Hepatocyte (in vitro differentiated cells): ENCODE results near the gene PTAR1.

Source experiments
- EZH2phosphoT487 ChIP-seq: fragments of 200-600 bp; sonication (generic); IDR thresholded peaks from one replicate; pipeline ENCODE4 v1.6.1; 2018; ENCODE audit warnings: antibody characterized with exemption, mild to moderate bottlenecking, low read depth, moderate library complexity; ENCODE audit not compliant: unreplicated experiment, severe bottlenecking
- TF ChIP-seq, protein P1 (sequence below): fragments of 200-600 bp; sonication (generic); IDR thresholded peaks from 2 replicates; pipeline ENCODE4 v1.5.1; 2016; ENCODE audit warnings: antibody characterized with exemption, mild to moderate bottlenecking; ENCODE audit not compliant: poor library complexity

DNA sequence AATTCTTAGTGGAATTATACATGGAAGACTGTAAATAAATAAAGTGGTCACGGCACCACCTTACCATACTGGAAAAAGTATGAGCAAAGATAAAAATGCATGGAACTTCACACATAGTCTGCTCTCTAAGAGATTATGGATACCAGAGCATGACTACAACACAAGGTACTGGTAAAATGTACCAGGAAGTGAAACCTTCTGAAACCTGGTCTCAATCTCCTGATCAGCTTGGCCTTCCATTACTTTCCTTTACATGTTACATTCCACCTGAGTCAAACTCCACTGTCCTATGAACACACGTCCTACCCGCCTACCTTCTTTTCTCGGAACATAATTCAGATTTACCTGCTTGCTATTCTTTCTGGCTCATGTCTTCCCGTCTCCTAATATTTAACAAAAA lies 15.9 kb downstream of the PTAR1 start:
- no peak for TF ChIP-seq EZH2phosphoT487
- TF ChIP-seq, protein P1, sequence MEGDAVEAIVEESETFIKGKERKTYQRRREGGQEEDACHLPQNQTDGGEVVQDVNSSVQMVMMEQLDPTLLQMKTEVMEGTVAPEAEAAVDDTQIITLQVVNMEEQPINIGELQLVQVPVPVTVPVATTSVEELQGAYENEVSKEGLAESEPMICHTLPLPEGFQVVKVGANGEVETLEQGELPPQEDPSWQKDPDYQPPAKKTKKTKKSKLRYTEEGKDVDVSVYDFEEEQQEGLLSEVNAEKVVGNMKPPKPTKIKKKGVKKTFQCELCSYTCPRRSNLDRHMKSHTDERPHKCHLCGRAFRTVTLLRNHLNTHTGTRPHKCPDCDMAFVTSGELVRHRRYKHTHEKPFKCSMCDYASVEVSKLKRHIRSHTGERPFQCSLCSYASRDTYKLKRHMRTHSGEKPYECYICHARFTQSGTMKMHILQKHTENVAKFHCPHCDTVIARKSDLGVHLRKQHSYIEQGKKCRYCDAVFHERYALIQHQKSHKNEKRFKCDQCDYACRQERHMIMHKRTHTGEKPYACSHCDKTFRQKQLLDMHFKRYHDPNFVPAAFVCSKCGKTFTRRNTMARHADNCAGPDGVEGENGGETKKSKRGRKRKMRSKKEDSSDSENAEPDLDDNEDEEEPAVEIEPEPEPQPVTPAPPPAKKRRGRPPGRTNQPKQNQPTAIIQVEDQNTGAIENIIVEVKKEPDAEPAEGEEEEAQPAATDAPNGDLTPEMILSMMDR: no peak
